Heart right ventricle (tissue), 16 donors: ENCODE data around the gene CORO7. TPM values are rescaled to one million over a fixed set of nuclear protein-coding genes. Genes with fewer than 3 reads are reported as not detected.

Experiments
- ATAC-seq, 8 donors: fragments of 200-7000 bp; cut with Tn5 transposase; one replicate each; pipeline ENCODE4 v1.9.1; 2020; ENCODE audit warnings: mild to moderate bottlenecking in 8 of 8, moderate library complexity in 8 of 8, moderate number of reproducible peaks in 1 of 8
- DNase-seq, 2 donors: peaks; one replicate each; pipeline ENCODE4 v3.0.0-alpha.2; 2020
- H3K27ac ChIP-seq, 10 donors: fragments of 200-600 bp; sonication (generic) in 2 of 10; one replicate each; pipeline versions ENCODE4 v1.5.0 to v1.8.0; 2020 to 2022; ENCODE audit warnings: mild to moderate bottlenecking in 3 of 10
- H3K27me3 ChIP-seq, 7 donors: fragments of 200-600 bp; one replicate each; pipeline ENCODE4 v1.8.0; 2021 to 2022; ENCODE audit warnings: mild to moderate bottlenecking in 2 of 7
- H3K36me3 ChIP-seq, 9 donors: fragments of 200-600 bp; sonication (generic) in 1 of 9; one replicate each; pipeline versions ENCODE4 v1.5.0 to v1.8.0; 2020 to 2022; ENCODE audit warnings: mild to moderate bottlenecking in 2 of 9
- H3K4me1 ChIP-seq, 9 donors: fragments of 200-600 bp; sonication (generic) in 1 of 9; one replicate each; pipeline versions ENCODE4 v1.5.0 to v1.8.0; 2020 to 2022; ENCODE audit warnings: mild to moderate bottlenecking in 4 of 9
- H3K4me3 ChIP-seq, 10 donors: fragments of 200-600 bp; sonication (generic) in 2 of 10; one replicate each; pipeline versions ENCODE4 v1.5.0 to v1.8.0; 2020 to 2022; ENCODE audit warnings: mild to moderate bottlenecking in 7 of 10, moderate library complexity in 2 of 10
- H3K9me3 ChIP-seq, 11 donors: fragments of 200-600 bp in 10 of 11; sonication (generic) in 2 of 11; one replicate each; pipeline versions ENCODE4 v1.5.0 to v1.8.0; 2013 to 2022; ENCODE audit warnings: mild to moderate bottlenecking in 2 of 11, control low read depth in 1 of 11, moderate library complexity in 1 of 11
- WGBS, 2 donors: extraction: QIAGEN DNeasy Blood & Tissue Kit; methylation state at CpG; one replicate each; pipeline ENCODE4 v1.1.7; 2013; ENCODE audit warnings: inconsistent platforms in 1 of 2; 5-methylcytosine and 5-hydroxymethylcytosine counted together
- intact Hi-C, 10 donors: fragments of 100-400 bp; cut with DNase I; formaldehyde crosslinking; loops; one replicate each; pipeline versions ENCODE4 v1.11.1 to v1.14.2; 2022
- polyA plus RNA-seq, 2 donors: library from polyadenylated mRNA; stranded (reverse); fragments of 200-250 nt; gene quantifications; one replicate each; pipeline ENCODE4 v1.2.3, GENCODE V29; 2013
- total RNA-seq, 10 donors: library from RNA; stranded (reverse); fragmentation: NEBNext Ultra II Directional in 3 of 10; extraction: Animal tissue kit (Norgen Biotek cat#: 25700) in 3 of 10; gene quantifications; one replicate each; pipeline versions ENCODE4 v1.2.1 to v1.2.4, GENCODE V29; 2021 to 2023
- TF ChIP-seq, protein P1 (sequence below), 9 donors: fragments of 200-600 bp; sonication (generic) in 2 of 9; IDR thresholded peaks; one replicate each; pipeline versions ENCODE4 v1.5.0 to v1.8.0; 2021 to 2022; ENCODE audit warnings: antibody characterized with exemption in 9 of 9, mild to moderate bottlenecking in 5 of 9, moderate library complexity in 1 of 9
- donor health status: Arrhythmogenic right ventricular cardiomyopathy.
- donor health status: ischemic (EF 13 %, LVEDD 7.1; RV severe dilation, severe dysfunction).
- donor health status: healthy with polysubstance abuse.
- donor health status: DM: no; HTN: yes; CAD: no.
- donor health status: DM: no; HTN: no; CAD: no.
- donor health status: ischemic (EF 25% LVEDD 6.9; RV normal size, moderate dysfunction).
- donor health status: ischemic (EF 25% LVEDD 5.7; RV mildly dilated, moderate dysfunction).
- donor health status: healthy.
- donor health status: DM: yes; HTN: yes; CAD: no.
- donor health status: Ischemic cardiomyopathy.
- donor health status: ischemic (EF 35%, LVEDD 5.7; RV mildly dilated, moderate dysfunction).
- donor health status: nonischemic (EF 11% LVEDD 7.7; RV severe dilation, severe dysfunction).
- donor health status: DM: yes; HTN: yes; CAD: no.
- donor health status: PGD.
- donor health status: ischemic (EF 29% LVEDD 5.4; RV normal size, mild dysfunction).
- donor health status: nonischemic (EF 23%, LVEDD 6.1; RV moderate dilation, normal function).

Gene CORO7
- total and polyA plus RNA-seq, 12 donors, result 6.5 to 21.8 (median 10.9) TPM

DNA sequence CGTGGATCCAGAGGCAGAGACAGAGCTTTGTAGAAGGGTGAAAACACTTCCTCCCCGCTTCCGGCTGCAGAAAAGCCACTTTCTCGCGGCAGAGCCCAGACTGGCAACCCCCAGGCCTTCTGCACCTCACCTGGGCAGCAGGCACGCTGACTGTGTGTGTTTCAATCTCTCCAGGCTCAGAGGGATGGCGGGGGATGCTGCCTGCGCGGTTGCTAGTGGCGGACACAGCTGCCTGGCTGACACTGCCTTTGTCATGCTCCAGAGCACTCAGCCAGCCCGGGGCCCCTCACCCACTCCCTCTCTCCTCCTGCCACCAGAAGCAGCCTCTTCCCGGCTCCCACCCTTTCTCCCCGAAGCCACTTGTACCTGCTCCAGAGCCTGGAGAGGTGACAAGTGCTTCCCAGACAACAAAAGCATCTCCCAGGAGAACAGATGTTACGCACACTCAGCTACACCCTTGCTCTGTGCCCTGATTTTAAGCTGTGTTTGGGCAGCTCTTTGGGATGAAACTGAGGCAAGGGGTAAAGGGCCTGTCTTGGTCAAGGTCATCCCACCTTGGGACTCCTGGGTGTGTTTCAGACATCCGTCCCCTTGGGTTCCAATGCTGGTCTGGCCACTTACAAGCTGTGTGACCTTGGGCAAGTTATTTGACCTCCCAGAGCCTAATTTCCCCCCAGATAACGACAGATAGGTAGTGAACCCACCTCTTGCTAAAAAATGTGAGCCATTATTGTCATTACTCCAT lies 109.8 kb downstream of the CORO7 start:
- Histone ChIP-seq H3K27me3 (no peaks in the 10 kb centered on the region), H3K4me1 (peaks cover 2 to 30% (median 19%) of the 10 kb centered on the region in 9 donors), H3K9me3 (no peaks in the 10 kb centered on the region), H3K4me3 (peak overlapping the region; percentile 25 to 66 (median 54)), H3K27ac (peak overlapping the region; percentile 29 to 94 (median 87)), H3K36me3 (peaks cover 0 to 3% (median 0%) of the 10 kb centered on the region in 9 donors)
- no peak for DNase-seq
- intact Hi-C loops, result loop anchor here in 2 of 10 donors (2.0 kb wide), 1 partner anchor 22 kb away; no protein-coding TSS in a partner anchor
- TF ChIP-seq, protein P1, sequence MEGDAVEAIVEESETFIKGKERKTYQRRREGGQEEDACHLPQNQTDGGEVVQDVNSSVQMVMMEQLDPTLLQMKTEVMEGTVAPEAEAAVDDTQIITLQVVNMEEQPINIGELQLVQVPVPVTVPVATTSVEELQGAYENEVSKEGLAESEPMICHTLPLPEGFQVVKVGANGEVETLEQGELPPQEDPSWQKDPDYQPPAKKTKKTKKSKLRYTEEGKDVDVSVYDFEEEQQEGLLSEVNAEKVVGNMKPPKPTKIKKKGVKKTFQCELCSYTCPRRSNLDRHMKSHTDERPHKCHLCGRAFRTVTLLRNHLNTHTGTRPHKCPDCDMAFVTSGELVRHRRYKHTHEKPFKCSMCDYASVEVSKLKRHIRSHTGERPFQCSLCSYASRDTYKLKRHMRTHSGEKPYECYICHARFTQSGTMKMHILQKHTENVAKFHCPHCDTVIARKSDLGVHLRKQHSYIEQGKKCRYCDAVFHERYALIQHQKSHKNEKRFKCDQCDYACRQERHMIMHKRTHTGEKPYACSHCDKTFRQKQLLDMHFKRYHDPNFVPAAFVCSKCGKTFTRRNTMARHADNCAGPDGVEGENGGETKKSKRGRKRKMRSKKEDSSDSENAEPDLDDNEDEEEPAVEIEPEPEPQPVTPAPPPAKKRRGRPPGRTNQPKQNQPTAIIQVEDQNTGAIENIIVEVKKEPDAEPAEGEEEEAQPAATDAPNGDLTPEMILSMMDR (IDR thresholded peaks at IDR 0.05), result no peak
- 56 to 70% methylated on average over 16 of the region's 16 CpGs for WGBS, 2 donors
- ATAC-seq, result no peak

Other genes with a start within 250 kb of the CORO7 start
- 100 to 1,000 TPM; 443 to 587 (median 486) TPM for gene SRL, start 174.5 kb downstream of the CORO7 start, total RNA-seq
- 100 to 1,000 TPM; 161 to 224 TPM for gene SRL, start 174.5 kb downstream of the CORO7 start, polyA plus RNA-seq
- gene TFAP4, start 143.6 kb downstream of the CORO7 start, total RNA-seq, result 1 to 10 TPM; 1.8 to 6.6 (median 3.1) TPM
- gene TFAP4, start 143.6 kb downstream of the CORO7 start, polyA plus RNA-seq, result 1 to 10 TPM; 2.0 to 4.6 TPM
- 10 to 100 TPM in 8 of 10 donors, 1 to 10 TPM in 2; 9.0 to 16.9 (median 14.9) TPM for gene GLIS2, start 100.5 kb downstream of the CORO7 start, total RNA-seq
- 10 to 100 TPM in 1 of 2 donors, 1 to 10 TPM in 1; 6.9 to 13.1 TPM for gene GLIS2, start 100.5 kb downstream of the CORO7 start, polyA plus RNA-seq
- 10 to 100 TPM; 44.2 to 75.0 (median 55.6) TPM for gene PAM16, start 65.3 kb downstream of the CORO7 start, total RNA-seq
- gene PAM16, start 65.3 kb downstream of the CORO7 start, polyA plus RNA-seq, result 100 to 1,000 TPM; 136 to 288 TPM
- 10 to 100 TPM in 1 of 10 donors, 1 to 10 TPM in 9; 3.1 to 14.7 (median 5.8) TPM for gene VASN, start 44.7 kb downstream of the CORO7 start, total RNA-seq
- gene VASN, start 44.7 kb downstream of the CORO7 start, polyA plus RNA-seq, result 10 to 100 TPM in 1 of 2 donors, 1 to 10 TPM in 1; 7.7 to 27.9 TPM
- 10 to 100 TPM; 51.4 to 76.7 (median 72.5) TPM for gene DNAJA3, start 9.3 kb upstream of the CORO7 start, total RNA-seq
- 10 to 100 TPM; 29.0 to 52.1 TPM for gene DNAJA3, start 9.3 kb upstream of the CORO7 start, polyA plus RNA-seq
- 10 to 100 TPM in 9 of 10 donors, 1 to 10 TPM in 1; 9.5 to 36.1 (median 27.4) TPM for gene NMRAL1, start 58.0 kb upstream of the CORO7 start, total RNA-seq
- 10 to 100 TPM; 30.7 to 46.5 TPM for gene NMRAL1, start 58.0 kb upstream of the CORO7 start, polyA plus RNA-seq
- gene HMOX2, start 59.8 kb upstream of the CORO7 start, total RNA-seq, result 100 to 1,000 TPM in 3 of 10 donors, 10 to 100 TPM in 7; 58.4 to 207 (median 84.8) TPM
- 100 to 1,000 TPM in 1 of 2 donors, 10 to 100 TPM in 1; 74.3 to 251 TPM for gene HMOX2, start 59.8 kb upstream of the CORO7 start, polyA plus RNA-seq
- gene CDIP1, start 122.2 kb upstream of the CORO7 start, total RNA-seq, result 10 to 100 TPM; 38.0 to 59.5 (median 47.0) TPM
- gene CDIP1, start 122.2 kb upstream of the CORO7 start, polyA plus RNA-seq, result 10 to 100 TPM; 28.2 to 37.5 TPM
- gene C16orf96, start 139.7 kb upstream of the CORO7 start, total RNA-seq, result under 1 TPM; 0.06 to 0.21 (median 0.09) TPM
- gene C16orf96, start 139.7 kb upstream of the CORO7 start, polyA plus RNA-seq, result under 1 TPM in 1 of 2 donors, not detected in 1; 0.01 TPM
- gene UBALD1, start 198.3 kb upstream of the CORO7 start, total RNA-seq, result 10 to 100 TPM; 14.7 to 34.4 (median 20.4) TPM
- 10 to 100 TPM; 19.4 to 39.4 TPM for gene UBALD1, start 198.3 kb upstream of the CORO7 start, polyA plus RNA-seq
- gene MGRN1, start 208.2 kb upstream of the CORO7 start, total RNA-seq, result 10 to 100 TPM; 32.2 to 73.5 (median 42.9) TPM
- gene MGRN1, start 208.2 kb upstream of the CORO7 start, polyA plus RNA-seq, result 10 to 100 TPM; 19.2 to 20.3 TPM